Right lobe of liver (tissue), 4 donors: ENCODE measurements around the gene ATP5F1B.

Experiments used
- POLR2A ChIP-seq: fragments of 450-650 bp; IDR thresholded peaks from one replicate; pipeline ENCODE4 v1.6.1; 2017; ENCODE audit warnings: antibody characterized with exemption, mild to moderate bottlenecking
- TF ChIP-seq, protein P1 (sequence below), 4 donors: fragments of 200-600 bp in 3 of 4; fragments of 450-650 bp in 1 of 4; IDR thresholded peaks; one replicate each; pipeline versions ENCODE4 v1.5.1 to v1.8.0; 2016 to 2022; ENCODE audit warnings: antibody characterized with exemption in 4 of 4, mild to moderate bottlenecking in 2 of 4
- donor health status: DM: no; HTN: no; CAD: no.
- donor health status: DM: no; HTN: no; CAD: no.
- donor health status: DM: no; HTN: yes; CAD: no.

GRCh38 chr12:56596815-56597214 lies 49.0 kb downstream of the ATP5F1B start:
- TF ChIP-seq, protein P1, sequence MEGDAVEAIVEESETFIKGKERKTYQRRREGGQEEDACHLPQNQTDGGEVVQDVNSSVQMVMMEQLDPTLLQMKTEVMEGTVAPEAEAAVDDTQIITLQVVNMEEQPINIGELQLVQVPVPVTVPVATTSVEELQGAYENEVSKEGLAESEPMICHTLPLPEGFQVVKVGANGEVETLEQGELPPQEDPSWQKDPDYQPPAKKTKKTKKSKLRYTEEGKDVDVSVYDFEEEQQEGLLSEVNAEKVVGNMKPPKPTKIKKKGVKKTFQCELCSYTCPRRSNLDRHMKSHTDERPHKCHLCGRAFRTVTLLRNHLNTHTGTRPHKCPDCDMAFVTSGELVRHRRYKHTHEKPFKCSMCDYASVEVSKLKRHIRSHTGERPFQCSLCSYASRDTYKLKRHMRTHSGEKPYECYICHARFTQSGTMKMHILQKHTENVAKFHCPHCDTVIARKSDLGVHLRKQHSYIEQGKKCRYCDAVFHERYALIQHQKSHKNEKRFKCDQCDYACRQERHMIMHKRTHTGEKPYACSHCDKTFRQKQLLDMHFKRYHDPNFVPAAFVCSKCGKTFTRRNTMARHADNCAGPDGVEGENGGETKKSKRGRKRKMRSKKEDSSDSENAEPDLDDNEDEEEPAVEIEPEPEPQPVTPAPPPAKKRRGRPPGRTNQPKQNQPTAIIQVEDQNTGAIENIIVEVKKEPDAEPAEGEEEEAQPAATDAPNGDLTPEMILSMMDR (IDR thresholded peaks at IDR 0.05), result no peak
- TF ChIP-seq POLR2A, result no peak
